ENCODE data around the gene SYTL2.

GRCh38 chr11:85685820-85686459 is 125.0 kb downstream of the SYTL2 start, which contains the start of gene CCDC89:
- TF ChIP-seq, protein P1, sequence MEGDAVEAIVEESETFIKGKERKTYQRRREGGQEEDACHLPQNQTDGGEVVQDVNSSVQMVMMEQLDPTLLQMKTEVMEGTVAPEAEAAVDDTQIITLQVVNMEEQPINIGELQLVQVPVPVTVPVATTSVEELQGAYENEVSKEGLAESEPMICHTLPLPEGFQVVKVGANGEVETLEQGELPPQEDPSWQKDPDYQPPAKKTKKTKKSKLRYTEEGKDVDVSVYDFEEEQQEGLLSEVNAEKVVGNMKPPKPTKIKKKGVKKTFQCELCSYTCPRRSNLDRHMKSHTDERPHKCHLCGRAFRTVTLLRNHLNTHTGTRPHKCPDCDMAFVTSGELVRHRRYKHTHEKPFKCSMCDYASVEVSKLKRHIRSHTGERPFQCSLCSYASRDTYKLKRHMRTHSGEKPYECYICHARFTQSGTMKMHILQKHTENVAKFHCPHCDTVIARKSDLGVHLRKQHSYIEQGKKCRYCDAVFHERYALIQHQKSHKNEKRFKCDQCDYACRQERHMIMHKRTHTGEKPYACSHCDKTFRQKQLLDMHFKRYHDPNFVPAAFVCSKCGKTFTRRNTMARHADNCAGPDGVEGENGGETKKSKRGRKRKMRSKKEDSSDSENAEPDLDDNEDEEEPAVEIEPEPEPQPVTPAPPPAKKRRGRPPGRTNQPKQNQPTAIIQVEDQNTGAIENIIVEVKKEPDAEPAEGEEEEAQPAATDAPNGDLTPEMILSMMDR (IDR thresholded peaks at IDR 0.05), result no peak
- TF ChIP-seq POLR2AphosphoS5 (IDR thresholded peaks at IDR 0.05; ENCODE audit: low read depth, low read length), result no peak

All from Panc1 (cell line).